Measurements from ENCODE around the gene TBC1D4. TPM values are rescaled to one million over a fixed set of nuclear protein-coding genes. Genes with fewer than 3 reads are reported as not detected.
"Not testable (repeated sequence)": the region's sequence is repeated elsewhere in the genome, so short reads cannot be mapped to it uniquely, and the experiment has no call there.

The TBC1D4 gene
- total RNA-seq, 1 donor from 2014 or later: 36.4 TPM

- intact Hi-C loops (cut with micrococcal nuclease): no loop called here
- Mint-ChIP-seq H3K27ac (no peak overlapping the region), H3K27me3 (ENCODE audit: low read depth) (peaks cover 9% of the 10 kb centered on the region), H3K9me3 (no peaks in the 10 kb centered on the region), H3K4me3 (ENCODE audit: low read depth) (no peak overlapping the region), H3K4me1 (ENCODE audit: low read depth) (no peaks in the 10 kb centered on the region), H3K36me3 (ENCODE audit: low read depth) (no peaks in the 10 kb centered on the region)
- no peak for DNase-seq (ENCODE audit: low spot score)
These were observed 44.2 kb downstream of the TBC1D4 start for GRCh38 chr13:75437582-75438318.

DNA sequence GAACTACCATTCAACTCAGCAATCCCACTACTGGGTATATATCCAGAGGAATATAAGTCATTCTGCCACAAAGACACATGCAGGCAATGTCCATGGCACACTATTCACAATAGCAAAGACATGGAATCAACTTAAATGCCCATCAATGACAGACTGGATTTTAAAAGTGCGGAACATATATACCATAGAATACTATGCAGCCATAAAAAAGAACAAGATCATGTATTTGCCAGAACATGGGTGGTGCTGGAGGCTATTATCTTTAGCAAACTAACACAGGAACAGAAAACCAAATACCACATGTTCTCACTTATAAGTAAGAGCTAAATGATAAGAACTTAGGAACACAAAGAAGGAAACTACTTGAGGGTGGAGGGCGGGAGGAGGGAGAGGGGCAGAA lies 47.8 kb downstream of the TBC1D4 start:
- H3K27me3 Mint-ChIP-seq (ENCODE audit: low read depth): peaks cover 12% of the 10 kb centered on the region
- intact Hi-C loops (cut with micrococcal nuclease); H3K4me3 Mint-ChIP-seq (ENCODE audit: low read depth); H3K4me1 Mint-ChIP-seq (ENCODE audit: low read depth); H3K27ac Mint-ChIP-seq; H3K36me3 Mint-ChIP-seq (ENCODE audit: low read depth); DNase-seq (ENCODE audit: low spot score); H3K9me3 Mint-ChIP-seq: not testable (repeated sequence)

GRCh38 chr13:75432811-75433244 lies 49.1 kb downstream of the TBC1D4 start:
- H3K36me3 Mint-ChIP-seq (ENCODE audit: low read depth): no peaks in the 10 kb centered on the region
- H3K9me3 Mint-ChIP-seq: no peaks in the 10 kb centered on the region
- H3K27me3 Mint-ChIP-seq (ENCODE audit: low read depth): peaks cover 13% of the 10 kb centered on the region
- H3K4me1 Mint-ChIP-seq (ENCODE audit: low read depth): no peaks in the 10 kb centered on the region
- no peak overlapping the region for H3K4me3 Mint-ChIP-seq (ENCODE audit: low read depth)
- no peak for DNase-seq (ENCODE audit: low spot score)
- intact Hi-C loops (cut with micrococcal nuclease): no loop called here
- H3K27ac Mint-ChIP-seq: no peak overlapping the region

- H3K4me1 Mint-ChIP-seq (ENCODE audit: low read depth): no peaks in the 10 kb centered on the region
- H3K36me3 Mint-ChIP-seq (ENCODE audit: low read depth): no peaks in the 10 kb centered on the region
- peaks cover 12% of the 10 kb centered on the region for H3K27me3 Mint-ChIP-seq (ENCODE audit: low read depth)
- no peaks in the 10 kb centered on the region for H3K9me3 Mint-ChIP-seq
- intact Hi-C loops (cut with micrococcal nuclease): no loop called here
- no peak overlapping the region for H3K27ac Mint-ChIP-seq
- no peak overlapping the region for H3K4me3 Mint-ChIP-seq (ENCODE audit: low read depth)
- no peak for DNase-seq (ENCODE audit: low spot score)
These were observed 49.9 kb downstream of the TBC1D4 start for GRCh38 chr13:75432045-75432444.

DNA sequence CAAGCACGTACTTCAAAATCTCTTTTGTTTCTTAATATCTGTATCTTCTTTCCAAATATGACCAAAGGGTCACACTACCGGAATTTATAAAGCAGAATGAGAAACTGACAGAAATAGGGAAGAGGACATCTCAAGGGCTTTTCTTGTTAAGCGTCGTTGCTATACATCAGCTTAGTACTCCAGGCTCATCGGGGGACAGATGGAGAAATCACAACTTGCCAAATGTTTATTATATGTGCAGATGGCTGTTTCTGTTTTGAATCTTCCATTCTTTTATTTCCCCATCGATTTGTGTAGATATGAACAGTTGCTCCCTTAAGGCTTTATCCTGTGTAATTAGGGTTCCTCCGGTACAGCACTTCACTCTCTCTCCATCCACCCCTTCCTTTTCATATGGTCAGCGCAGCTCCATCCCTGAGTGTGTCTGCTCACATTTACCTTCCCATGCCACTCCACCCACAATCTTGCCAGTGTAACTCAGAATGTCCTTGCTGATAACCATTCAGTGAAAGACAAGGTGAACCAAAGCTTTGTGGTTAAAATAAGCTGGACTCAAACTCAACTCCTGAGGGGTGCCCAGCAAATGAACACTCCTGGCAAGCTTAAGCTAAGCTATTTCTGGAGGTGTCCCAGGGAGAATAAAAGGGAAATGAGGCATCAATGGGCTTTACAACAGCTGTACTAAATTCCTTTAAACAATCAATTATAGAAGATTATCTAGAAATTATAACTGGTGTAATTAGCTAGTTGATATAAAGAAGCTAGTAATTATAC lies 51.3 kb downstream of the TBC1D4 start:
- H3K4me1 Mint-ChIP-seq (ENCODE audit: low read depth): no peaks in the 10 kb centered on the region
- H3K9me3 Mint-ChIP-seq: no peaks in the 10 kb centered on the region
- H3K27me3 Mint-ChIP-seq (ENCODE audit: low read depth): peaks cover 8% of the 10 kb centered on the region
- intact Hi-C loops (cut with micrococcal nuclease): no loop called here
- no peaks in the 10 kb centered on the region for H3K36me3 Mint-ChIP-seq (ENCODE audit: low read depth)
- no peak overlapping the region for H3K27ac Mint-ChIP-seq
- no peak overlapping the region for H3K4me3 Mint-ChIP-seq (ENCODE audit: low read depth)
- DNase-seq (ENCODE audit: low spot score): no peak

GRCh38 chr13:75426421-75426820 lies 55.5 kb downstream of the TBC1D4 start:
- Mint-ChIP-seq H3K36me3 (ENCODE audit: low read depth) (no peaks in the 10 kb centered on the region), H3K4me3 (ENCODE audit: low read depth) (no peak overlapping the region), H3K27me3 (ENCODE audit: low read depth) (peaks cover 8% of the 10 kb centered on the region), H3K9me3 (no peaks in the 10 kb centered on the region), H3K27ac (no peak overlapping the region), H3K4me1 (ENCODE audit: low read depth) (peaks cover 4% of the 10 kb centered on the region)
- DNase-seq (ENCODE audit: low spot score): no peak
- intact Hi-C loops (cut with micrococcal nuclease): no loop called here

- DNase-seq (ENCODE audit: low spot score): no peak
- H3K27ac Mint-ChIP-seq: no peak overlapping the region
- no peaks in the 10 kb centered on the region for H3K9me3 Mint-ChIP-seq
- H3K36me3 Mint-ChIP-seq (ENCODE audit: low read depth): no peaks in the 10 kb centered on the region
- peaks cover 8% of the 10 kb centered on the region for H3K27me3 Mint-ChIP-seq (ENCODE audit: low read depth)
- H3K4me3 Mint-ChIP-seq (ENCODE audit: low read depth): no peak overlapping the region
- intact Hi-C loops (cut with micrococcal nuclease): no loop called here
- H3K4me1 Mint-ChIP-seq (ENCODE audit: low read depth): peaks cover 4% of the 10 kb centered on the region
These were observed 56.6 kb downstream of the TBC1D4 start for GRCh38 chr13:75425216-75426009.

- Mint-ChIP-seq H3K4me3 (ENCODE audit: low read depth) (no peak overlapping the region), H3K27ac (no peak overlapping the region)
These were observed 58.0 kb downstream of the TBC1D4 start for GRCh38 chr13:75423946-75424345.

DNA sequence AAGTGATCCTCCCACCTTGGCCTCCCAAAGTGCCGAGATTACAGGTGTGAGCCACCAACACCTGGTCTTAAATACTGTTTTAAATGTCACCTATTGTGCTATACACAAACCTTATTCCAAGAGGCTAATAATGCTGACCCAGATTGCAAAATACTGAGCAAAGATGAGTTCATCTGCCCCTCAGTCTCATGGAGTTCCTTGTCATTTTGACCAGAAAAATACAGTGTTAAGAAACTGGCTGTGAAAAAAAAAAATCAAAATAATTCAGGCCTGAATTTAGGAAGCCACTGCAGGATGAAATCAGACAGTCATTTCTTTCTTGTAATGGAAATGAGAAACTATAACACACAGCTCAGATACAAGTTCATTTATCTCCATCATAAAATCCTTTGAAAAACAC lies 59.9 kb downstream of the TBC1D4 start:
- Mint-ChIP-seq H3K4me3 (ENCODE audit: low read depth) (no peak overlapping the region), H3K9me3 (no peaks in the 10 kb centered on the region), H3K27ac (no peak overlapping the region), H3K36me3 (ENCODE audit: low read depth) (no peaks in the 10 kb centered on the region), H3K4me1 (ENCODE audit: low read depth) (peaks cover 4% of the 10 kb centered on the region), H3K27me3 (ENCODE audit: low read depth) (peaks cover 3% of the 10 kb centered on the region)
- intact Hi-C loops (cut with micrococcal nuclease): no loop called here
- DNase-seq (ENCODE audit: low spot score): no peak

More at GRCh38 chr13:75423946-75424345, 58.0 kb downstream of the TBC1D4 start:
- Mint-ChIP-seq H3K4me1 (ENCODE audit: low read depth) (peaks cover 4% of the 10 kb centered on the region), H3K27me3 (ENCODE audit: low read depth) (peaks cover 8% of the 10 kb centered on the region), H3K36me3 (ENCODE audit: low read depth) (no peaks in the 10 kb centered on the region), H3K9me3 (no peaks in the 10 kb centered on the region)
- no peak for DNase-seq (ENCODE audit: low spot score)
- intact Hi-C loops (cut with micrococcal nuclease): no loop called here

DNA sequence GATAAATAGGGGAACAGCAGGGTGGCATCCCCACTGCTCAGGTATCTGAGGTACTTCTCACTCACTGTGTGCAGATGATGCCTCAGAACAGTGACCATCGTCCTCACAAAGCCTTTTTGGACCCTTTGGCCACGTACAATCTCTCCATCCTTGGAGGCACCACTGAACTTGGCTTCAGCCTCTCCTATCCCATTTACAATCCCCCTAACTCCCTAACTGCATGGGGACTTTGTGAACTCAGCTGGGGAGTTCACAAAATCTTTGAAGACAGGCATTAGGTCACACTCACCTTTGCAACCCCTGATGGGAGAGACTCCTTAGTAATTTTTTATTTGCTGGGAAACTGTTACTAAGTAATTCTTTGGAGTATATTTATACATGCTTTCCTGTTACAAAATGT lies 60.8 kb downstream of the TBC1D4 start:
- H3K4me3 Mint-ChIP-seq (ENCODE audit: low read depth): no peak overlapping the region
- no peak overlapping the region for H3K27ac Mint-ChIP-seq
- intact Hi-C loops (cut with micrococcal nuclease): no loop called here
- no peak for DNase-seq (ENCODE audit: low spot score)
- peaks cover 3% of the 10 kb centered on the region for H3K27me3 Mint-ChIP-seq (ENCODE audit: low read depth)
- H3K9me3 Mint-ChIP-seq: no peaks in the 10 kb centered on the region
- H3K36me3 Mint-ChIP-seq (ENCODE audit: low read depth): no peaks in the 10 kb centered on the region
- H3K4me1 Mint-ChIP-seq (ENCODE audit: low read depth): peaks cover 4% of the 10 kb centered on the region

GRCh38 chr13:75419656-75420055 lies 62.3 kb downstream of the TBC1D4 start:
- H3K36me3 Mint-ChIP-seq (ENCODE audit: low read depth): no peaks in the 10 kb centered on the region
- H3K27ac Mint-ChIP-seq: no peak overlapping the region
- H3K4me3 Mint-ChIP-seq (ENCODE audit: low read depth): no peak overlapping the region
- peaks cover 3% of the 10 kb centered on the region for H3K27me3 Mint-ChIP-seq (ENCODE audit: low read depth)
- intact Hi-C loops (cut with micrococcal nuclease): no loop called here
- DNase-seq (ENCODE audit: low spot score): no peak
- H3K4me1 Mint-ChIP-seq (ENCODE audit: low read depth): no peaks in the 10 kb centered on the region
- no peaks in the 10 kb centered on the region for H3K9me3 Mint-ChIP-seq

- no peak for DNase-seq (ENCODE audit: low spot score)
- Mint-ChIP-seq H3K4me3 (ENCODE audit: low read depth) (no peak overlapping the region), H3K9me3 (no peaks in the 10 kb centered on the region), H3K4me1 (ENCODE audit: low read depth) (peaks cover 5% of the 10 kb centered on the region), H3K27ac (no peak overlapping the region), H3K36me3 (ENCODE audit: low read depth) (no peaks in the 10 kb centered on the region), H3K27me3 (ENCODE audit: low read depth) (peaks cover 3% of the 10 kb centered on the region)
- intact Hi-C loops (cut with micrococcal nuclease): no loop called here
These were observed 63.0 kb downstream of the TBC1D4 start for GRCh38 chr13:75418997-75419396.

All from activated T-helper 2 cell treated with anti-CD3 and anti-CD28 coated beads, Interferon-gamma antibody, Interleukin-2, Interleukin-4, amounts not matched to agents 10 μg/mL and 5 μg/mL and 100 μg/mL, durations not matched to agents 14 hours and 24 hours and 36 hours (primary cell).